GM23338 (cell line): ENCODE results near the gene SHCBP1L. TPM values are rescaled to one million over a fixed set of nuclear protein-coding genes. Genes with fewer than 3 reads are reported as not detected.

Experiments
- ATAC-seq: fragments of 200-7000 bp; cut with Tn5 transposase; 3 replicates; pipeline ENCODE4 v1.9.1; 2020
- DNase-seq: peaks from one replicate; pipeline ENCODE4 v3.0.0-alpha.2; 2015; ENCODE audit warnings: low spot score
- H2AFZ ChIP-seq: fragments of 200-600 bp; sonication (generic); 2 replicates; pipeline ENCODE4 v1.8.0; 2016; ENCODE audit warnings: antibody characterized with exemption, mild to moderate bottlenecking, moderate library complexity
- H3F3A ChIP-seq: fragments of 200-600 bp; sonication (generic); replicated peaks from 2 replicates; pipeline ENCODE4 v1.8.0; 2017; ENCODE audit warnings: antibody characterized with exemption, mixed run types, low read depth
- H3K27ac ChIP-seq: fragments of 200-600 bp; sonication (generic); 2 replicates; pipeline ENCODE4 v1.6.1; 2016; ENCODE audit warnings: low read depth
- H3K27me3 ChIP-seq: fragments of 200-600 bp; sonication (generic); 2 replicates; pipeline ENCODE4 v1.8.0; 2016; ENCODE audit warnings: mild to moderate bottlenecking, mixed run types, moderate library complexity; ENCODE audit not compliant: insufficient read depth
- H3K36me3 ChIP-seq: fragments of 200-600 bp; sonication (generic); 2 replicates; pipeline ENCODE4 v1.8.0; 2016; ENCODE audit warnings: mild to moderate bottlenecking; ENCODE audit not compliant: insufficient read depth
- H3K4me1 ChIP-seq: fragments of 200-600 bp; sonication (generic); 2 replicates; pipeline ENCODE4 v1.8.0; 2016; ENCODE audit warnings: mild to moderate bottlenecking, moderate library complexity; ENCODE audit not compliant: insufficient read depth
- H3K4me2 ChIP-seq: fragments of 200-600 bp; sonication (generic); 2 replicates; pipeline ENCODE4 v1.7.1; 2017; ENCODE audit warnings: mixed run types
- H3K4me3 ChIP-seq: fragments of 200-600 bp; sonication (generic); 2 replicates; pipeline ENCODE4 v1.6.1; 2016; ENCODE audit warnings: mixed run types
- H3K79me2 ChIP-seq: fragments of 200-600 bp; sonication (generic); replicated peaks from 2 replicates; pipeline ENCODE4 v1.8.0; 2017; ENCODE audit warnings: mild to moderate bottlenecking; ENCODE audit not compliant: insufficient read depth
- H3K9me2 ChIP-seq: fragments of 200-600 bp; sonication (generic); 2 replicates; pipeline ENCODE4 v1.8.0; 2017; ENCODE audit not compliant: insufficient read depth
- H4K20me1 ChIP-seq: fragments of 200-600 bp; sonication (generic); replicated peaks from 2 replicates; pipeline ENCODE4 v1.8.0; 2017; ENCODE audit warnings: mild to moderate bottlenecking; ENCODE audit not compliant: insufficient read depth
- H3K27ac Mint-ChIP-seq: 2 replicates; pipeline ENCODE4 v1.8.0; 2020; ENCODE audit warnings: inconsistent platforms, mild to moderate bottlenecking, moderate library complexity, mixed read lengths
- H3K27me3 Mint-ChIP-seq: 3 replicates; pipeline ENCODE4 v1.8.0; 2022; ENCODE audit warnings: low read depth, mild to moderate bottlenecking, moderate library complexity, mixed read lengths, inconsistent platforms; ENCODE audit not compliant: insufficient read depth, poor library complexity
- H3K36me3 Mint-ChIP-seq: 3 replicates; pipeline ENCODE4 v1.8.0; 2021; ENCODE audit warnings: low read depth, mild to moderate bottlenecking, inconsistent platforms, moderate library complexity, mixed read lengths
- H3K4me1 Mint-ChIP-seq: 3 replicates; pipeline ENCODE4 v1.8.0; 2020; ENCODE audit warnings: mild to moderate bottlenecking, inconsistent platforms, mixed read lengths
- H3K4me3 Mint-ChIP-seq: 3 replicates; pipeline ENCODE4 v1.8.0; 2021; ENCODE audit warnings: moderate library complexity, mild to moderate bottlenecking, inconsistent platforms, mixed read lengths
- H3K9me3 Mint-ChIP-seq: 3 replicates; pipeline ENCODE4 v1.8.0; 2020; ENCODE audit warnings: moderate library complexity, mild to moderate bottlenecking, inconsistent platforms, mixed read lengths
- CREB1 ChIP-seq: fragments of 250-450 bp; sonication (Bioruptor Pico); IDR thresholded peaks from 2 replicates; pipeline ENCODE4 v1.5.0; 2020; ENCODE audit warnings: low read depth, mild to moderate bottlenecking, moderate library complexity
- CTCF ChIP-seq, 2 experiments: fragments of 200-600 bp in 1 of 2; sonication (generic) in 1 of 2; conservative IDR thresholded peaks; 2 replicates each; pipeline versions ENCODE4 v1.5.1 to v1.6.1; 2016 to 2017; ENCODE audit warnings: antibody characterized with exemption in 2 of 2, low read depth in 2 of 2, mild to moderate bottlenecking in 2 of 2, moderate library complexity in 1 of 2
- ETS1 ChIP-seq: IDR thresholded peaks from 2 replicates; pipeline ENCODE4 v1.6.1; 2016; ENCODE audit warnings: antibody characterized with exemption
- EZH2 ChIP-seq: fragments of 200-600 bp; sonication (generic); IDR thresholded peaks from one replicate; pipeline ENCODE4 v1.8.0; 2017; ENCODE audit warnings: antibody characterized with exemption, mild to moderate bottlenecking, low read depth; ENCODE audit not compliant: unreplicated experiment
- NANOG ChIP-seq: IDR thresholded peaks from 2 replicates; pipeline ENCODE4 v1.6.1; 2016; ENCODE audit warnings: antibody characterized with exemption, borderline replicate concordance
- POLR2AphosphoS5 ChIP-seq: IDR thresholded peaks from 2 replicates; pipeline ENCODE4 v1.6.1; 2016; ENCODE audit warnings: antibody characterized with exemption, low read depth
- REST ChIP-seq: IDR thresholded peaks from one replicate; pipeline ENCODE4 v1.6.1; 2018; ENCODE audit warnings: antibody characterized with exemption; ENCODE audit not compliant: unreplicated experiment
- STAT1 ChIP-seq: IDR thresholded peaks from one replicate; pipeline ENCODE4 v1.6.1; 2016; ENCODE audit warnings: antibody characterized with exemption; ENCODE audit not compliant: unreplicated experiment
- ZNF114 ChIP-seq: fragments of 250-450 bp; sonication (Bioruptor Pico); IDR thresholded peaks from 2 replicates; pipeline ENCODE4 v1.5.0; 2020; ENCODE audit warnings: mild to moderate bottlenecking, moderate library complexity
- ZNF331 ChIP-seq: fragments of 250-450 bp; sonication (Bioruptor Pico); IDR thresholded peaks from 2 replicates; pipeline ENCODE4 v1.5.0; 2020; ENCODE audit warnings: low read depth, mild to moderate bottlenecking, moderate library complexity
- ZNF462 ChIP-seq: fragments of 250-450 bp; sonication (Bioruptor Pico); IDR thresholded peaks from 2 replicates; pipeline ENCODE4 v1.5.0; 2020; ENCODE audit warnings: mild to moderate bottlenecking, moderate library complexity
- polyA plus RNA-seq: library from polyadenylated mRNA; unstranded; fragments of >200 nt; fragmentation: Nextera tagmentation; extraction: Ambion mirVana; gene quantifications from 2 replicates; pipeline ENCODE4 v1.2.1, GENCODE V29; 2016
- total RNA-seq: library from RNA; depleted of rRNA; stranded (reverse); fragments of >200 nt; shearing (Covaris generic); gene quantifications from 2 replicates; pipeline ENCODE4 v1.2.3, GENCODE V29; 2014

The SHCBP1L gene
- total and polyA plus RNA-seq, 2 experiments from 2014 or later, result not detected

- H3K9me3 Mint-ChIP-seq, result 0 out of 3 replicates have a peak, but pooled peaks cover 3% of the 10 kb centered on the region
- no peaks in the 10 kb centered on the region for H3K27me3 Mint-ChIP-seq
- ATAC-seq (no peak), DNase-seq (no peak)
- Histone ChIP-seq H3K27ac (no peak overlapping the region), H3F3A (no peaks in the 10 kb centered on the region), H3K4me1 (no peaks in the 10 kb centered on the region), H3K4me2 (no peak overlapping the region), H4K20me1 (no peaks in the 10 kb centered on the region), H2AFZ (no peak overlapping the region), H3K4me3 (no peak overlapping the region), H3K27me3 (no peaks in the 10 kb centered on the region), H3K36me3 (no peaks in the 10 kb centered on the region), H3K79me2 (no peaks in the 10 kb centered on the region), H3K9me2 (0 out of 2 replicates have a peak, but pooled peaks cover 3% of the 10 kb centered on the region)
- no peak overlapping the region for H3K27ac Mint-ChIP-seq
- H3K36me3 Mint-ChIP-seq, result no peaks in the 10 kb centered on the region; the same call in 2 of the 3 replicates
- H3K4me3 Mint-ChIP-seq, result no peak overlapping the region
- H3K4me1 Mint-ChIP-seq, result no peaks in the 10 kb centered on the region; the same call in 2 of the 3 replicates
- TF ChIP-seq ZNF331 (CRISPR knock-in tag), result no peak
- no peak for TF ChIP-seq STAT1
- TF ChIP-seq NANOG, result no peak
- no peak for TF ChIP-seq EZH2
- no peak for TF ChIP-seq ZNF114 (CRISPR knock-in tag)
- TF ChIP-seq ZNF462, result no peak
- TF ChIP-seq CREB1 (CRISPR knock-in tag), result no peak
- TF ChIP-seq POLR2AphosphoS5, result no peak
- TF ChIP-seq CTCF (conservative IDR thresholded peaks at IDR 0.05; ENCODE audit: low read depth in 2 of 2), result no peak
- no peak for TF ChIP-seq REST
- no peak for TF ChIP-seq ETS1
Measured at GRCh38 chr1:183002267-183002666, 49.3 kb upstream of the SHCBP1L start.
